ENCODE results near the gene MAD1L1. TPM values are rescaled to one million over a fixed set of nuclear protein-coding genes. Genes with fewer than 3 reads are reported as not detected.

Gene MAD1L1
- total and polyA plus RNA-seq, 3 donors from 2014 or later, result 63.1 to 149 (median 94.6) TPM

GRCh38 chr7:2002561-2003450, 229.9 kb downstream of the MAD1L1 start:
- Histone ChIP-seq H3K9me3 (no peaks in the 10 kb centered on the region), H3K27me3 (no peaks in the 10 kb centered on the region), H3K36me3 (ENCODE audit: low read depth, missing control alignments) (no peaks in the 10 kb centered on the region), H3K4me3 (no peak overlapping the region), H3K27ac (no peak overlapping the region), H3K4me1 (peaks cover 9% of the 10 kb centered on the region)
- intact Hi-C loops (cut with DNase I; ENCODE audit: low total_unique reads), result no loop called here
- no peak for DNase-seq
- WGBS, 2 donors, result 88 to 91% methylated on average over 14 to 21 of the region's 21 CpGs
- no peak for TF ChIP-seq POLR2A (IDR thresholded peaks at IDR 0.05)
- TF ChIP-seq CTCF (IDR thresholded peaks at IDR 0.05), result no peak

DNA sequence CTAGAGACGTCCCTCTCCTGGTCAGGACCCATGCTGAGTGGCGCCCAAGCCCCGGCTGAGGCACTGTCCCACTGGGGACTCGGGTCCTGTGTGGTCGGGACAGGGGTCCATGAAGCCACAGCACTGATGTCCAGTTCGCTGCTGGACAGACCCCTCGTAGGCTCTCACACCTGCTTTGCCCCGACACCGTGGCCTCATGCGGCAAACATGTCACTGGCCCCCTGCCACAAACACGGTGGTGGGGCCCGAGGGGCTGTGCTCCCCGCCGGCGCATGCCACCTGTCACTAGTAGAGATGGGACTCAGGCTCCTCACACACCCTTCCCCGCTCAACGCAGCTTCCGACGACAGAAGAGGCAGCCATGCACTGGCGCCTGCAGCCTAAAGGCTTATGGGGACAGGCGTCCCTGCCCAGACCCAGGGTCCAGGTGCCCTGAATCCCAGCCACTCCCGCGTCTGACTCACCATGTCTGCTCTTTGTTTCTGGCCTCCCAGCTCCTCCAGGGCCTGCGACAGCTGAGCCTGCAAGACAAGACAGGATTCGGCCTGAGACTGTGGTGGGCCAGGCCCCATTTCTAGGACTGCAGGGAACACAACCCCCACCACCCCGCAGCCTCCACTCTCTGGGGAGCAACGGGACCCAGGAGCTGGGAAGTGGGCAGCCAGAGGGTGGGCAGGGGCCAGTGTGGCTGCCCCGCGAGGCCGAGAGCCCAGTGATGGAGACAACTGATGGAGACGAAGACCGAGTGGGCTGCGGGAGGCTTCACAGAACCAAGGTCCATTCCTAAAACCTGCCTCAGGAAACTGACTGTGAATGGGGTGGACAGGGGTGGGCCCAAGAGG, 230.9 kb downstream of the MAD1L1 start:
- Histone ChIP-seq H3K4me3 (no peak overlapping the region), H3K9me3 (no peaks in the 10 kb centered on the region), H3K27me3 (no peaks in the 10 kb centered on the region), H3K4me1 (peaks cover 9% of the 10 kb centered on the region), H3K36me3 (ENCODE audit: low read depth, missing control alignments) (no peaks in the 10 kb centered on the region), H3K27ac (no peak overlapping the region)
- intact Hi-C loops (cut with DNase I; ENCODE audit: low total_unique reads), result no loop called here
- 85 to 94% methylated on average over 13 to 33 of the region's 33 CpGs for WGBS, 2 donors
- no peak for TF ChIP-seq POLR2A (IDR thresholded peaks at IDR 0.05)
- TF ChIP-seq CTCF (IDR thresholded peaks at IDR 0.05), result no peak
- DNase-seq, result no peak

DNA sequence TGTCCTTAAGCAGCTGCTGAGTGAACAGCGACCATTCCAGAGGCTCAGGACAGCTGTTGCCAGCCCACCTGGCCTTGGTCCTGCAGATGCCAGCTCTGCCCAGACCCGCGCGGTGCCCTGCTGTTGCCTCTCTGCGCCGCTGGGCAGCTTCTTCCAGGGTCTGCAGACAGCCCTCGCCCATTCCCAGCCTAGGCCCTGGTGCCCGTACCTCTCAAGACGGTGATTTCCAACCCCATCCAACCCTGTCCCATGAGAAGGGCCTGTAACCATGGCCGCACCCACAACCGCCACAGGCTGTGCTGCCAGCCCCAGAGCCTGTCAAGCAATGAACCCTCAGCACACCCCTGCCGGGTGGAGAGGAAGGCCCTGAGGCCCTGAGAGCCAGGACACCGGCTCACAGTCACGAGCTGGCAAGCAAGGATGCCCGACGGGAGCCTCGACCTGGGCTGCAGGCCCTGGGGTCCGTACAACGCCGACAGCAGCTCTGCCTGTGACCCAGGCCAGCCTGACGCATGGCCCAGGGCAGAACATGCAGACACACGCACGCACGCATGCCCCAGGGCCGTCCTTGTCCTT, 231.9 kb downstream of the MAD1L1 start:
- H3K27ac ChIP-seq, result no peak overlapping the region
- WGBS, 2 donors, result 90 to 91% methylated on average over 6 to 24 of the region's 25 CpGs

GRCh38 chr7:2000153-2000687, 232.5 kb downstream of the MAD1L1 start:
- intact Hi-C loops (cut with DNase I; ENCODE audit: low total_unique reads), result no loop called here
- H3K27ac ChIP-seq, result no peak overlapping the region
- H3K36me3 ChIP-seq (ENCODE audit: low read depth, missing control alignments), result no peaks in the 10 kb centered on the region
- H3K4me1 ChIP-seq, result no peaks in the 10 kb centered on the region
- no peaks in the 10 kb centered on the region for H3K27me3 ChIP-seq
- TF ChIP-seq CTCF (IDR thresholded peaks at IDR 0.05) (no peak), POLR2A (IDR thresholded peaks at IDR 0.05) (no peak)
- WGBS, 2 donors, result 94 to 99% methylated on average over 27 of the region's 27 CpGs
- DNase-seq, result no peak
- H3K9me3 ChIP-seq, result no peaks in the 10 kb centered on the region
- no peak overlapping the region for H3K4me3 ChIP-seq

More for the DNA sequence above, 231.9 kb downstream of the MAD1L1 start:
- no peak for DNase-seq
- H3K36me3 ChIP-seq (ENCODE audit: low read depth, missing control alignments), result no peaks in the 10 kb centered on the region
- intact Hi-C loops (cut with DNase I; ENCODE audit: low total_unique reads), result no loop called here
- TF ChIP-seq POLR2A (IDR thresholded peaks at IDR 0.05) (no peak), CTCF (IDR thresholded peaks at IDR 0.05) (no peak)
- H3K27me3 ChIP-seq, result no peaks in the 10 kb centered on the region
- no peak overlapping the region for H3K4me3 ChIP-seq
- no peaks in the 10 kb centered on the region for H3K9me3 ChIP-seq
- H3K4me1 ChIP-seq, result no peaks in the 10 kb centered on the region
